GM12878 (cell line): ENCODE measurements around the gene PRSS57. TPM values are rescaled to one million over a fixed set of nuclear protein-coding genes. Genes with fewer than 3 reads are reported as not detected.

Experiments
- ASH2L ChIP-seq: fragments of 300-600, 200-600 bp; sonication (generic); IDR thresholded peaks from 2 replicates; pipeline ENCODE4 v1.6.1; 2017; ENCODE audit warnings: low read depth, mild to moderate bottlenecking, borderline replicate concordance
- MTA2 ChIP-seq: fragments of 450-650 bp; IDR thresholded peaks from 2 replicates; pipeline ENCODE4 v1.6.1; 2016; ENCODE audit warnings: low read depth, mild to moderate bottlenecking, moderate library complexity
- PAX5 ChIP-seq: IDR thresholded peaks from 2 replicates; pipeline ENCODE4 v1.6.1; 2011; ENCODE audit warnings: low read depth, low read length, borderline replicate concordance
- POLR2AphosphoS5 ChIP-seq: IDR thresholded peaks from 2 replicates; pipeline ENCODE4 v1.6.1; 2011; ENCODE audit warnings: mild to moderate bottlenecking, low read length, inconsistent platforms
- RAD51 ChIP-seq: fragments of 450-650 bp; IDR thresholded peaks from 2 replicates; pipeline ENCODE4 v1.6.1; 2016; ENCODE audit warnings: moderate library complexity, mild to moderate bottlenecking, inconsistent platforms
- RCOR1 ChIP-seq: conservative IDR thresholded peaks from 2 replicates; pipeline ENCODE4 v1.6.1; 2012; ENCODE audit warnings: low read depth, low read length, improper control_type of control experiment
- RFX5 ChIP-seq: IDR thresholded peaks from 2 replicates; pipeline ENCODE4 v1.6.1; 2011; ENCODE audit warnings: low read depth, low read length, improper control_type of control experiment
- SMARCA5 ChIP-seq: fragments of 450-650 bp; IDR thresholded peaks from 2 replicates; pipeline ENCODE4 v1.6.1; 2017; ENCODE audit warnings: mild to moderate bottlenecking
- TCF3 ChIP-seq: IDR thresholded peaks from 2 replicates; pipeline ENCODE4 v1.6.1; 2012; ENCODE audit warnings: low read depth, mild to moderate bottlenecking, low read length, borderline replicate concordance; ENCODE audit not compliant: insufficient read depth
- YBX1 ChIP-seq: fragments of 450-650 bp; IDR thresholded peaks from 2 replicates; pipeline ENCODE4 v1.6.1; 2016; ENCODE audit warnings: antibody characterized with exemption
- ZBED1 ChIP-seq: IDR thresholded peaks from 2 replicates; pipeline ENCODE4 v1.6.1; 2016; ENCODE audit warnings: borderline replicate concordance
- ZNF384 ChIP-seq: IDR thresholded peaks from 2 replicates; pipeline ENCODE4 v1.6.1; 2012; ENCODE audit warnings: low read depth, mild to moderate bottlenecking, low read length, improper control_type of control experiment, borderline replicate concordance
- polyA plus RNA-seq, 11 experiments: library from polyadenylated mRNA; depleted of rRNA in 4 of 11; unstranded in 6 of 11; stranded (reverse) in 5 of 11; fragments of >200 nt; fragmentation: Nextera tagmentation in 4 of 11; fragmentation: Illumina TruSeq in 1 of 11; extraction: Ambion mirVana in 4 of 11; extraction: Trizol in 1 of 11; gene quantifications; 1 replicate in 1 of 11; 2 replicates in 10 of 11; pipeline versions ENCODE4 v1.2.1 to v1.2.3, GENCODE V29; 2011 to 2016; ENCODE audit warnings: inconsistent platforms in 2 of 11, missing spikeins in 2 of 11, low read depth in 1 of 11
- total RNA-seq, 4 experiments: library from RNA; depleted of rRNA in 3 of 4; stranded (reverse); fragments of >200 nt in 3 of 4; fragmentation: Illumina TruSeq in 1 of 4; extraction: Trizol in 1 of 4; gene quantifications; 2 replicates each; pipeline versions ENCODE4 v1.2.1 to v1.2.3, GENCODE V29; 2013 to 2021
- TF ChIP-seq, protein P1 (sequence below): fragments of 450-650 bp; IDR thresholded peaks from 2 replicates; pipeline ENCODE4 v1.6.1; 2016; ENCODE audit warnings: mild to moderate bottlenecking

PRSS57 gene
- total and polyA plus RNA-seq, 10 of the 15 experiments (the other 5 are each of a cell fraction or from before 2014, with no cell fraction given): not detected

DNA sequence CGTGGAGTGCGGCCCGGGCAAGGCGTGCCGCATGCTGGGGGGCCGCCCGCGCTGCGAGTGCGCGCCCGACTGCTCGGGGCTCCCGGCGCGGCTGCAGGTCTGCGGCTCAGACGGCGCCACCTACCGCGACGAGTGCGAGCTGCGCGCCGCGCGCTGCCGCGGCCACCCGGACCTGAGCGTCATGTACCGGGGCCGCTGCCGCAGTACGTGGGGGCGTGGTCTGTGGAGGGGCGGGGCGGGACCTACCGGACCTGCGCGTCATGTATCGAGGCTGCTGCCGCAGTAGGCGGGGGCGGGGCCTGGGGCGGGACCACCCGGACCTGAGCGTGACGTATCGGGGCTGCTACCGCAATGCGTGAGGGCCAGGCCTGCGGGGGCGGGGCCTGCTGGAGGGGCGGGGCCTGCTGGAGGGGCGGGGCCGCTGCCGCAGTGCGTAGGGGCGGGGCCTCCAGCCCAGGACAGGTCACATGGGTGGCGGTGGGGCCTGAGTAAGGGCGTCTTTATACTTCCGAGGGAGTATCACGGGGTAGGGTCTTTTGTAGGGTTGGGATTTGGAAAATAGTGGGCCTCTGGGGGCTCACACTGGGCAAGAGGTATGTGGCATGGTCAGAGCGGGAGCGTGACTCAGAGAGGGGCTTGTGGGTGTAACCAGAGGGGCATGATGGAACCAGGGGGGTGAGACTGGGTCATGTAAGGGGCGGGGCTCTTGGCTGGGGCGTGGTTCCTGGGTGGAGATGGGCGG lies 14.8 kb downstream of the PRSS57 start (continued):
- TF ChIP-seq, protein P1, sequence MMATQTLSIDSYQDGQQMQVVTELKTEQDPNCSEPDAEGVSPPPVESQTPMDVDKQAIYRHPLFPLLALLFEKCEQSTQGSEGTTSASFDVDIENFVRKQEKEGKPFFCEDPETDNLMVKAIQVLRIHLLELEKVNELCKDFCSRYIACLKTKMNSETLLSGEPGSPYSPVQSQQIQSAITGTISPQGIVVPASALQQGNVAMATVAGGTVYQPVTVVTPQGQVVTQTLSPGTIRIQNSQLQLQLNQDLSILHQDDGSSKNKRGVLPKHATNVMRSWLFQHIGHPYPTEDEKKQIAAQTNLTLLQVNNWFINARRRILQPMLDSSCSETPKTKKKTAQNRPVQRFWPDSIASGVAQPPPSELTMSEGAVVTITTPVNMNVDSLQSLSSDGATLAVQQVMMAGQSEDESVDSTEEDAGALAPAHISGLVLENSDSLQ: peak; percentile 59
- TF ChIP-seq ZBED1 (no peak), RAD51 (peak; percentile 90), MTA2 (no peak), TCF3 (no peak), YBX1 (no peak), ASH2L (no peak), ZNF384 (no peak), SMARCA5 (no peak; the same call in none of the 2 replicates), POLR2AphosphoS5 (peak; percentile 48; the same call in 1 of the 2 replicates), RFX5 (no peak), RCOR1 (no peak), PAX5 (peak; percentile 22; the same call in 1 of the 2 replicates)
